ENCODE measurements around the gene SGK1.
A peak's percentile ranks its signal among the peaks of the same experiment; 100 is the strongest.
"Not testable (repeated sequence)": the region's sequence is repeated elsewhere in the genome, so short reads cannot be mapped to it uniquely, and the experiment has no call there.

Gene SGK1

GRCh38 chr6:134190883-134191282 lies 127.0 kb downstream of the SGK1 start:
- Mint-ChIP-seq H3K27ac (no peak overlapping the region), H3K4me1 (peaks cover 34% of the 10 kb centered on the region), H3K27me3 (no peaks in the 10 kb centered on the region), H3K9me3 (no peaks in the 10 kb centered on the region), H3K4me3 (no peak overlapping the region)
- no peak for DNase-seq
- ATAC-seq, result no peak

- ATAC-seq (no peak), DNase-seq (no peak)
- H3K27ac Mint-ChIP-seq, result no peak overlapping the region
- H3K27me3 Mint-ChIP-seq, result no peaks in the 10 kb centered on the region
- no peak overlapping the region for H3K4me3 Mint-ChIP-seq
- no peaks in the 10 kb centered on the region for H3K9me3 Mint-ChIP-seq
- H3K4me1 Mint-ChIP-seq, result peaks cover 36% of the 10 kb centered on the region
Observed at GRCh38 chr6:134187751-134188150, 130.2 kb downstream of the SGK1 start.

GRCh38 chr6:134187154-134187553 lies 130.8 kb downstream of the SGK1 start:
- Mint-ChIP-seq H3K27me3 (no peaks in the 10 kb centered on the region), H3K4me1 (peaks cover 33% of the 10 kb centered on the region), H3K9me3 (no peaks in the 10 kb centered on the region), H3K4me3 (no peak overlapping the region), H3K27ac (no peak overlapping the region)
- DNase-seq (no peak), ATAC-seq (no peak)

GRCh38 chr6:134186355-134186754 lies 131.6 kb downstream of the SGK1 start:
- Mint-ChIP-seq H3K4me3 (no peak overlapping the region), H3K27ac (no peak overlapping the region), H3K9me3 (no peaks in the 10 kb centered on the region), H3K4me1 (peaks cover 34% of the 10 kb centered on the region), H3K27me3 (no peaks in the 10 kb centered on the region)
- DNase-seq (no peak), ATAC-seq (no peak)

GRCh38 chr6:134185277-134185676 lies 132.6 kb downstream of the SGK1 start:
- H3K4me1 Mint-ChIP-seq, result peaks cover 36% of the 10 kb centered on the region
- ATAC-seq, result no peak
- no peaks in the 10 kb centered on the region for H3K9me3 Mint-ChIP-seq
- no peaks in the 10 kb centered on the region for H3K27me3 Mint-ChIP-seq
- H3K27ac Mint-ChIP-seq, result peak overlapping the region in 1 of 2 donors; percentile 38
- H3K4me3 Mint-ChIP-seq, result no peak overlapping the region
- no peak for DNase-seq

GRCh38 chr6:134183844-134184243 lies 134.1 kb downstream of the SGK1 start:
- no peak for DNase-seq

GRCh38 chr6:134182528-134182927 lies 135.4 kb downstream of the SGK1 start:
- no peak for DNase-seq
- Mint-ChIP-seq H3K9me3 (no peaks in the 10 kb centered on the region), H3K4me1 (peaks cover 53% of the 10 kb centered on the region), H3K27me3 (no peaks in the 10 kb centered on the region), H3K4me3 (no peak overlapping the region), H3K27ac (peak overlapping the region in 1 of 2 donors; percentile 28)
- no peak for ATAC-seq

More at GRCh38 chr6:134183844-134184243, 134.1 kb downstream of the SGK1 start:
- Mint-ChIP-seq H3K4me1 (peaks cover 49% of the 10 kb centered on the region), H3K4me3 (no peak overlapping the region), H3K27ac (no peak overlapping the region), H3K27me3 (no peaks in the 10 kb centered on the region), H3K9me3 (no peaks in the 10 kb centered on the region)
- no peak for ATAC-seq

GRCh38 chr6:134181726-134182125 lies 136.2 kb downstream of the SGK1 start:
- peaks cover 55% of the 10 kb centered on the region for H3K4me1 Mint-ChIP-seq
- not testable (repeated sequence) for H3K4me3 Mint-ChIP-seq, H3K27ac Mint-ChIP-seq

GRCh38 chr6:134181251-134181650 lies 136.7 kb downstream of the SGK1 start:
- peaks cover 55% of the 10 kb centered on the region for H3K4me1 Mint-ChIP-seq
- DNase-seq, H3K27ac Mint-ChIP-seq, H3K9me3 Mint-ChIP-seq, ATAC-seq, H3K27me3 Mint-ChIP-seq, H3K4me3 Mint-ChIP-seq: not testable (repeated sequence)

More at GRCh38 chr6:134181726-134182125, 136.2 kb downstream of the SGK1 start:
- H3K27me3 Mint-ChIP-seq, DNase-seq, H3K9me3 Mint-ChIP-seq, ATAC-seq: not testable (repeated sequence)

GRCh38 chr6:134180540-134180939 lies 137.4 kb downstream of the SGK1 start:
- not testable (repeated sequence) for H3K9me3 Mint-ChIP-seq, H3K27me3 Mint-ChIP-seq, H3K27ac Mint-ChIP-seq, H3K4me3 Mint-ChIP-seq, DNase-seq, ATAC-seq
- peaks cover 56% of the 10 kb centered on the region for H3K4me1 Mint-ChIP-seq

- Mint-ChIP-seq H3K27me3 (no peaks in the 10 kb centered on the region), H3K4me3 (peak overlapping the region; percentile 88 to 89), H3K4me1 (peaks cover 52% of the 10 kb centered on the region), H3K27ac (peak overlapping the region; percentile 80 to 94), H3K9me3 (no peaks in the 10 kb centered on the region)
- peak; percentile 83 for ATAC-seq
- peak; percentile 68 to 84 for DNase-seq
Observed at GRCh38 chr6:134178161-134179044, 139.5 kb downstream of the SGK1 start.

- Mint-ChIP-seq H3K27me3 (no peaks in the 10 kb centered on the region), H3K4me1 (peaks cover 54% of the 10 kb centered on the region), H3K4me3 (peak overlapping the region; percentile 88 to 89), H3K27ac (peak overlapping the region; percentile 80 to 94), H3K9me3 (no peaks in the 10 kb centered on the region)
- DNase-seq, result peak in 1 of 2 donors; percentile 18
- ATAC-seq, result no peak
Observed at GRCh38 chr6:134177753-134178160, 140.2 kb downstream of the SGK1 start.

- DNase-seq (no peak), ATAC-seq (no peak)
- Mint-ChIP-seq H3K4me3 (peak overlapping the region; percentile 88 to 89), H3K27ac (peak overlapping the region; percentile 80 to 94), H3K27me3 (no peaks in the 10 kb centered on the region), H3K4me1 (peaks cover 56% of the 10 kb centered on the region), H3K9me3 (no peaks in the 10 kb centered on the region)
Observed at GRCh38 chr6:134177236-134177635, 140.7 kb downstream of the SGK1 start.

GRCh38 chr6:134176264-134176975 lies 141.5 kb downstream of the SGK1 start:
- H3K9me3 Mint-ChIP-seq, result no peaks in the 10 kb centered on the region
- peaks cover 63% of the 10 kb centered on the region for H3K4me1 Mint-ChIP-seq
- no peaks in the 10 kb centered on the region for H3K27me3 Mint-ChIP-seq
- H3K4me3 Mint-ChIP-seq, result peak overlapping the region; percentile 88 to 95
- ATAC-seq (no peak), DNase-seq (no peak)
- H3K27ac Mint-ChIP-seq, result peak overlapping the region; percentile 97 to 99

- Mint-ChIP-seq H3K27ac (peak overlapping the region; percentile 97 to 99), H3K9me3 (no peaks in the 10 kb centered on the region), H3K4me3 (peak overlapping the region; percentile 88 to 95), H3K4me1 (peaks cover 65% of the 10 kb centered on the region), H3K27me3 (no peaks in the 10 kb centered on the region)
- ATAC-seq (peak; percentile 29), DNase-seq (peak; percentile 17 to 22)
Observed at GRCh38 chr6:134175532-134176263, 142.2 kb downstream of the SGK1 start.
